Liver (tissue), 9 donors: ENCODE measurements around the gene SAMD4A. TPM values are rescaled to one million over a fixed set of nuclear protein-coding genes. Genes with fewer than 3 reads are reported as not detected.

ENCODE experiments used
- DNase-seq: peaks from one replicate; pipeline ENCODE4 v3.0.0-alpha.2; 2017; ENCODE audit warnings: low spot score
- H3K27ac ChIP-seq, 2 donors: one replicate each; pipeline ENCODE4 v1.7.0; 2013; ENCODE audit warnings: inconsistent platforms in 2 of 2, low read length in 2 of 2, control low read depth in 1 of 2, low read depth in 1 of 2, mild to moderate bottlenecking in 1 of 2
- H3K27me3 ChIP-seq, 4 donors: one replicate each; pipeline versions ENCODE4 v1.6.1 to v1.7.0; 2013; ENCODE audit warnings: low read length in 3 of 4, inconsistent platforms in 1 of 4, mild to moderate bottlenecking in 1 of 4, moderate library complexity in 1 of 4; ENCODE audit not compliant: control insufficient read depth in 4 of 4, insufficient read depth in 4 of 4
- H3K36me3 ChIP-seq, 4 donors: one replicate each; pipeline versions ENCODE4 v1.6.1 to v1.7.0; 2013; ENCODE audit warnings: low read length in 3 of 4, mild to moderate bottlenecking in 3 of 4, low read depth in 1 of 4, moderate library complexity in 1 of 4; ENCODE audit not compliant: control insufficient read depth in 4 of 4, insufficient read depth in 3 of 4
- H3K4me1 ChIP-seq, 4 donors: one replicate each; pipeline versions ENCODE4 v1.6.1 to v1.7.0; 2013; ENCODE audit warnings: low read length in 3 of 4, mild to moderate bottlenecking in 3 of 4, moderate library complexity in 1 of 4; ENCODE audit not compliant: control insufficient read depth in 4 of 4, insufficient read depth in 4 of 4
- H3K4me3 ChIP-seq, 3 donors: one replicate each; pipeline versions ENCODE4 v1.6.1 to v1.7.0; 2013; ENCODE audit warnings: low read length in 3 of 3, control low read depth in 1 of 3, low read depth in 1 of 3, mild to moderate bottlenecking in 1 of 3
- H3K9ac ChIP-seq, 2 donors: one replicate each; pipeline ENCODE4 v1.7.0; 2013; ENCODE audit warnings: low read length in 2 of 2, mild to moderate bottlenecking in 2 of 2, moderate library complexity in 2 of 2, control low read depth in 1 of 2, low read depth in 1 of 2
- H3K9me3 ChIP-seq, 4 donors: one replicate each; pipeline versions ENCODE4 v1.6.1 to v1.7.0; 2013; ENCODE audit warnings: low read length in 3 of 4; ENCODE audit not compliant: control insufficient read depth in 4 of 4
- EGR1 ChIP-seq, 2 donors: IDR thresholded peaks; 2 replicates each; pipeline ENCODE4 v1.6.1; 2016 to 2018; ENCODE audit warnings: antibody characterized with exemption in 2 of 2, low read depth in 2 of 2
- FOXA1 ChIP-seq: IDR thresholded peaks from 2 replicates; pipeline ENCODE4 v1.6.1; 2016; ENCODE audit warnings: antibody characterized with exemption
- FOXA2 ChIP-seq: IDR thresholded peaks from 2 replicates; pipeline ENCODE4 v1.6.1; 2016; ENCODE audit warnings: antibody characterized with exemption
- GABPA ChIP-seq, 2 donors: IDR thresholded peaks in 1 of 2; conservative IDR thresholded peaks in 1 of 2; 2 replicates each; pipeline ENCODE4 v1.6.1; 2016; ENCODE audit warnings: antibody characterized with exemption in 2 of 2, mild to moderate bottlenecking in 1 of 2, moderate library complexity in 1 of 2
- HNF4A ChIP-seq, 2 donors: conservative IDR thresholded peaks; 2 replicates each; pipeline ENCODE4 v1.6.1; 2016; ENCODE audit warnings: antibody characterized with exemption in 2 of 2, mild to moderate bottlenecking in 2 of 2
- HNF4G ChIP-seq: IDR thresholded peaks from 2 replicates; pipeline ENCODE4 v1.6.1; 2016; ENCODE audit warnings: antibody characterized with exemption
- JUND ChIP-seq, 2 donors: IDR thresholded peaks; 2 replicates each; pipeline ENCODE4 v1.6.1; 2016; ENCODE audit warnings: antibody characterized with exemption in 2 of 2
- NR2F2 ChIP-seq: IDR thresholded peaks from 2 replicates; pipeline ENCODE4 v1.6.1; 2016; ENCODE audit warnings: antibody characterized with exemption
- RAD21 ChIP-seq, 2 donors: IDR thresholded peaks; 2 replicates each; pipeline ENCODE4 v1.6.1; 2016; ENCODE audit warnings: antibody characterized with exemption in 2 of 2, mild to moderate bottlenecking in 2 of 2
- RXRA ChIP-seq, 2 donors: IDR thresholded peaks; 2 replicates each; pipeline ENCODE4 v1.6.1; 2017 to 2018; ENCODE audit warnings: antibody characterized with exemption in 2 of 2, mild to moderate bottlenecking in 1 of 2
- SP1 ChIP-seq: IDR thresholded peaks from 2 replicates; pipeline ENCODE4 v1.6.1; 2018; ENCODE audit warnings: antibody characterized with exemption, mild to moderate bottlenecking
- TAF1 ChIP-seq: conservative IDR thresholded peaks from 2 replicates; pipeline ENCODE4 v1.6.1; 2016; ENCODE audit warnings: antibody characterized with exemption, mild to moderate bottlenecking
- YY1 ChIP-seq: IDR thresholded peaks from 2 replicates; pipeline ENCODE4 v1.6.1; 2016; ENCODE audit warnings: antibody characterized with exemption, mild to moderate bottlenecking
- WGBS: extraction: QIAGEN DNeasy Blood & Tissue Kit; methylation state at CpG from one replicate; pipeline ENCODE4 v1.1.7; 2013; 5-methylcytosine and 5-hydroxymethylcytosine counted together
- polyA plus RNA-seq, 2 donors: library from polyadenylated mRNA; stranded (reverse) in 1 of 2; unstranded in 1 of 2; fragments of 200-250 nt in 1 of 2; fragments of >200 nt in 1 of 2; fragmentation: Nextera tagmentation in 1 of 2; extraction: Ambion mirVana in 1 of 2; gene quantifications; one replicate each; pipeline versions ENCODE4 v1.2.1 to v1.2.3, GENCODE V29; 2013 to 2015
- total RNA-seq, 2 donors: library from RNA; depleted of rRNA; stranded (reverse); fragments of >200 nt; gene quantifications; one replicate each; pipeline ENCODE4 v1.2.3, GENCODE V29; 2014
- TF ChIP-seq, protein P1 (sequence below): IDR thresholded peaks from 2 replicates; pipeline ENCODE4 v1.6.1; 2016; ENCODE audit warnings: antibody characterized with exemption
- TF ChIP-seq, protein P2 (sequence below): IDR thresholded peaks from 2 replicates; pipeline ENCODE4 v1.6.1; 2016; ENCODE audit warnings: antibody characterized with exemption
- TF ChIP-seq, protein P3 (sequence below): IDR thresholded peaks from 2 replicates; pipeline ENCODE4 v1.6.1; 2016; ENCODE audit warnings: antibody characterized with exemption, mild to moderate bottlenecking
- TF ChIP-seq, protein P4 (sequence below): IDR thresholded peaks from 2 replicates; pipeline ENCODE4 v1.6.1; 2016; ENCODE audit warnings: antibody characterized with exemption
- TF ChIP-seq, protein P5 (sequence below): fragments of 150-350 bp; IDR thresholded peaks from 2 replicates; pipeline ENCODE4 v1.5.1; 2017; ENCODE audit warnings: improper control_type of control experiment, low read depth, low read length; ENCODE audit not compliant: missing input control
- donor health status: healthy.
- donor health status: healthy.
- donor health status: healthy.
- donor health status: healthy.
- donor health status: healthy.

SAMD4A gene
- total and polyA plus RNA-seq, 4 donors, result 4.3 to 17.8 (median 8.1) TPM

DNA sequence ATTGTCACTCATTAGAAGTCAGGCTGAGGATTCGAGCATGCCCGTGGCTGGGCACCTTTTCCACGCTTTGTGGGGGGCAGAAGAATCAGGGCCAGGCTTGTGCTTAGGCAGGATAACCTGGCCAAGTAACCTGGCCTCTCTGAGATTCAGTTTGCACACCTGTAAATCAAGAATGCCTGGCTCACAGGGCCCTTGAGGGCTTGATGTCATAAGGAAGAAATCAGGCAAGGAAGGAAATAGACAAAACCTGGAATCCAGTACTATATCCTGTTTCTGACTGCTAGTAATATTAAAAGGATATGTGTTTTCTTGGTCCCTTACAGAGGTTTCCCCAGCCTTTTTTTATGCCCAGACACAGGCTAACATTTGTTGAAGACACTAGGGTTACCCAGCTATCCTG, 91.9 kb downstream of the SAMD4A start:
- H3K4me3 ChIP-seq, result no peak overlapping the region
- no peak overlapping the region for H3K27ac ChIP-seq
- H3K4me1 ChIP-seq, result peaks cover 0 to 3% (median 1%) of the 10 kb centered on the region in 4 donors
- no peaks in the 10 kb centered on the region for H3K27me3 ChIP-seq
- H3K36me3 ChIP-seq, result no peaks in the 10 kb centered on the region
- H3K9ac ChIP-seq, result no peak overlapping the region
- no peaks in the 10 kb centered on the region for H3K9me3 ChIP-seq
- no peak for DNase-seq
- WGBS, result 90% methylated on average over 3 of the region's 3 CpGs
- no peak for TF ChIP-seq FOXA1
- no peak for TF ChIP-seq HNF4A (conservative IDR thresholded peaks at IDR 0.05)
- no peak for TF ChIP-seq RXRA (IDR thresholded peaks at IDR 0.05)
- TF ChIP-seq, protein P1, sequence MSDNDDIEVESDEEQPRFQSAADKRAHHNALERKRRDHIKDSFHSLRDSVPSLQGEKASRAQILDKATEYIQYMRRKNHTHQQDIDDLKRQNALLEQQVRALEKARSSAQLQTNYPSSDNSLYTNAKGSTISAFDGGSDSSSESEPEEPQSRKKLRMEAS, result no peak
- TF ChIP-seq, protein P2, sequence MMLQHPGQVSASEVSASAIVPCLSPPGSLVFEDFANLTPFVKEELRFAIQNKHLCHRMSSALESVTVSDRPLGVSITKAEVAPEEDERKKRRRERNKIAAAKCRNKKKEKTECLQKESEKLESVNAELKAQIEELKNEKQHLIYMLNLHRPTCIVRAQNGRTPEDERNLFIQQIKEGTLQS, result no peak
- TF ChIP-seq SP1, result no peak
- no peak for TF ChIP-seq NR2F2
- TF ChIP-seq, protein P3, sequence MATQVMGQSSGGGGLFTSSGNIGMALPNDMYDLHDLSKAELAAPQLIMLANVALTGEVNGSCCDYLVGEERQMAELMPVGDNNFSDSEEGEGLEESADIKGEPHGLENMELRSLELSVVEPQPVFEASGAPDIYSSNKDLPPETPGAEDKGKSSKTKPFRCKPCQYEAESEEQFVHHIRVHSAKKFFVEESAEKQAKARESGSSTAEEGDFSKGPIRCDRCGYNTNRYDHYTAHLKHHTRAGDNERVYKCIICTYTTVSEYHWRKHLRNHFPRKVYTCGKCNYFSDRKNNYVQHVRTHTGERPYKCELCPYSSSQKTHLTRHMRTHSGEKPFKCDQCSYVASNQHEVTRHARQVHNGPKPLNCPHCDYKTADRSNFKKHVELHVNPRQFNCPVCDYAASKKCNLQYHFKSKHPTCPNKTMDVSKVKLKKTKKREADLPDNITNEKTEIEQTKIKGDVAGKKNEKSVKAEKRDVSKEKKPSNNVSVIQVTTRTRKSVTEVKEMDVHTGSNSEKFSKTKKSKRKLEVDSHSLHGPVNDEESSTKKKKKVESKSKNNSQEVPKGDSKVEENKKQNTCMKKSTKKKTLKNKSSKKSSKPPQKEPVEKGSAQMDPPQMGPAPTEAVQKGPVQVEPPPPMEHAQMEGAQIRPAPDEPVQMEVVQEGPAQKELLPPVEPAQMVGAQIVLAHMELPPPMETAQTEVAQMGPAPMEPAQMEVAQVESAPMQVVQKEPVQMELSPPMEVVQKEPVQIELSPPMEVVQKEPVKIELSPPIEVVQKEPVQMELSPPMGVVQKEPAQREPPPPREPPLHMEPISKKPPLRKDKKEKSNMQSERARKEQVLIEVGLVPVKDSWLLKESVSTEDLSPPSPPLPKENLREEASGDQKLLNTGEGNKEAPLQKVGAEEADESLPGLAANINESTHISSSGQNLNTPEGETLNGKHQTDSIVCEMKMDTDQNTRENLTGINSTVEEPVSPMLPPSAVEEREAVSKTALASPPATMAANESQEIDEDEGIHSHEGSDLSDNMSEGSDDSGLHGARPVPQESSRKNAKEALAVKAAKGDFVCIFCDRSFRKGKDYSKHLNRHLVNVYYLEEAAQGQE, result no peak
- TF ChIP-seq, protein P4, sequence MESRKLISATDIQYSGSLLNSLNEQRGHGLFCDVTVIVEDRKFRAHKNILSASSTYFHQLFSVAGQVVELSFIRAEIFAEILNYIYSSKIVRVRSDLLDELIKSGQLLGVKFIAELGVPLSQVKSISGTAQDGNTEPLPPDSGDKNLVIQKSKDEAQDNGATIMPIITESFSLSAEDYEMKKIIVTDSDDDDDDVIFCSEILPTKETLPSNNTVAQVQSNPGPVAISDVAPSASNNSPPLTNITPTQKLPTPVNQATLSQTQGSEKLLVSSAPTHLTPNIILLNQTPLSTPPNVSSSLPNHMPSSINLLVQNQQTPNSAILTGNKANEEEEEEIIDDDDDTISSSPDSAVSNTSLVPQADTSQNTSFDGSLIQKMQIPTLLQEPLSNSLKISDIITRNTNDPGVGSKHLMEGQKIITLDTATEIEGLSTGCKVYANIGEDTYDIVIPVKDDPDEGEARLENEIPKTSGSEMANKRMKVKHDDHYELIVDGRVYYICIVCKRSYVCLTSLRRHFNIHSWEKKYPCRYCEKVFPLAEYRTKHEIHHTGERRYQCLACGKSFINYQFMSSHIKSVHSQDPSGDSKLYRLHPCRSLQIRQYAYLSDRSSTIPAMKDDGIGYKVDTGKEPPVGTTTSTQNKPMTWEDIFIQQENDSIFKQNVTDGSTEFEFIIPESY, result no peak
- TF ChIP-seq RAD21 (IDR thresholded peaks at IDR 0.05), result no peak

DNA sequence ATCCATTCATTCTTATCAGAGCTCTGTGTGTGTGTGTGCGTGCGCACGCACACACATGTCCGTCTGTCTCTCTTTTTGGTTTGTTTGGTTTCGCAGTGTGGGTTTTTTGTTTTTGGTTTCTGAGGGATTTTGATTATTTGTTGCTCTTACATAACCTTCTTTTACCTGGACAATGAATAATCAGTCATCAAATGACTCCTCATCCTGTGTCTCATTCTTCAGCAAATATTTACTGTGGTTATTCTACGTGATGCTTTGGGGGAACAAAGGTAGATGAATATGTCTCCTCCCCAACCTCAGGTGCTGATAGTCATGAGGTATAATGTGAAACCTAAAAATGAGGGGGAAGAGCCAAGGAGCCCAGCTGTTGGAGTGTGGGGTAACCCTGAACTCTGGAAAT, 92.4 kb downstream of the SAMD4A start:
- H3K4me3 ChIP-seq, result no peak overlapping the region
- no peak overlapping the region for H3K9ac ChIP-seq
- DNase-seq, result no peak
- 77% methylated on average over 6 of the region's 6 CpGs for WGBS
- no peaks in the 10 kb centered on the region for H3K9me3 ChIP-seq
- H3K36me3 ChIP-seq, result no peaks in the 10 kb centered on the region
- TF ChIP-seq HNF4A (conservative IDR thresholded peaks at IDR 0.05), result no peak
- no peak for TF ChIP-seq HNF4G
- TF ChIP-seq EGR1 (IDR thresholded peaks at IDR 0.05; ENCODE audit: low read depth in 2 of 2), result no peak
- TF ChIP-seq, protein P3, result no peak
- TF ChIP-seq JUND (IDR thresholded peaks at IDR 0.05), result no peak
- no peak for TF ChIP-seq GABPA (IDR thresholded peaks at IDR 0.05 in 1 of 2, conservative IDR thresholded peaks at IDR 0.05 in 1 of 2)
- no peak for TF ChIP-seq TAF1
- TF ChIP-seq RAD21 (IDR thresholded peaks at IDR 0.05), result no peak
- no peak for TF ChIP-seq FOXA2
- no peak for TF ChIP-seq SP1
- TF ChIP-seq, protein P2, result no peak
- TF ChIP-seq, protein P5, sequence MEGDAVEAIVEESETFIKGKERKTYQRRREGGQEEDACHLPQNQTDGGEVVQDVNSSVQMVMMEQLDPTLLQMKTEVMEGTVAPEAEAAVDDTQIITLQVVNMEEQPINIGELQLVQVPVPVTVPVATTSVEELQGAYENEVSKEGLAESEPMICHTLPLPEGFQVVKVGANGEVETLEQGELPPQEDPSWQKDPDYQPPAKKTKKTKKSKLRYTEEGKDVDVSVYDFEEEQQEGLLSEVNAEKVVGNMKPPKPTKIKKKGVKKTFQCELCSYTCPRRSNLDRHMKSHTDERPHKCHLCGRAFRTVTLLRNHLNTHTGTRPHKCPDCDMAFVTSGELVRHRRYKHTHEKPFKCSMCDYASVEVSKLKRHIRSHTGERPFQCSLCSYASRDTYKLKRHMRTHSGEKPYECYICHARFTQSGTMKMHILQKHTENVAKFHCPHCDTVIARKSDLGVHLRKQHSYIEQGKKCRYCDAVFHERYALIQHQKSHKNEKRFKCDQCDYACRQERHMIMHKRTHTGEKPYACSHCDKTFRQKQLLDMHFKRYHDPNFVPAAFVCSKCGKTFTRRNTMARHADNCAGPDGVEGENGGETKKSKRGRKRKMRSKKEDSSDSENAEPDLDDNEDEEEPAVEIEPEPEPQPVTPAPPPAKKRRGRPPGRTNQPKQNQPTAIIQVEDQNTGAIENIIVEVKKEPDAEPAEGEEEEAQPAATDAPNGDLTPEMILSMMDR, result no peak
- TF ChIP-seq YY1, result no peak
- TF ChIP-seq FOXA1, result no peak
- no peaks in the 10 kb centered on the region for H3K27me3 ChIP-seq
- H3K4me1 ChIP-seq, result peaks cover 0 to 3% (median 1%) of the 10 kb centered on the region in 4 donors
- no peak overlapping the region for H3K27ac ChIP-seq
